PC-3 (cell line): ENCODE results near the gene ADAMTS16.

ENCODE experiments used
- CTCF ChIP-seq: fragments of 300-600 bp; sonication (generic); conservative IDR thresholded peaks from 2 replicates; pipeline ENCODE4 v1.5.1; 2017; ENCODE audit warnings: antibody characterized with exemption, low read depth, mild to moderate bottlenecking, low read length
- EZH2 ChIP-seq: fragments of 300-600 bp; sonication (generic); IDR thresholded peaks from one replicate; pipeline ENCODE4 v1.6.1; 2017; ENCODE audit warnings: antibody characterized with exemption, mild to moderate bottlenecking, low read length; ENCODE audit not compliant: unreplicated experiment

- TF ChIP-seq CTCF (peak; percentile 14; the same call in 1 of the 2 replicates), EZH2 (no peak)
These were observed 35.6 kb upstream of the ADAMTS16 start for GRCh38 chr5:5104550-5104949.
